ENCODE results near the gene NPC2. TPM values are rescaled to one million over a fixed set of nuclear protein-coding genes. Genes with fewer than 3 reads are reported as not detected.

NPC2 gene
- total and polyA plus RNA-seq, 2 experiments from 2014 or later = 103 to 156 TPM

DNA sequence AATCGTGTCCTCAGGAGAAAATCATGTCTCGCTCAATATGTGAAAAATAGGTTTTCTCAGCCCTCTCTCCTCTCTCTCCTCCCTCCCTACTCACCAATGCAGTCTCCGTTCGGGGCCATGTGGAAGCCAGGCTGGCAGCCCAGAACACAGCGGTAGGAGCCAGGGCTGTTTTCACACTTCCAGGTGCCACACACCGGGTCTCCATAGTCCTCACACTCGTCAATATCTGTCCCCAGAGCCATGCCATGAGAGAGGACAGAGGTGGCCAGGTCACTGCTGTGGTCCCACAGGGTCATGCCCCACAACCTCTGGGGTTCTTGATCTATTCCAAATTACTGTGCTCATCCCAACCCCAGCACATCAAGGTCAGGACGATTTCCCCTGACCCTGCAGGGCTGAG, 14.0 kb upstream of the NPC2 start:
- Histone ChIP-seq H3K79me2 (ENCODE audit: insufficient read depth) (no peaks in the 10 kb centered on the region), H3F3A (ENCODE audit: insufficient read depth) (peaks cover 13% of the 10 kb centered on the region), H3K9me3 (ENCODE audit: low read depth) (no peaks in the 10 kb centered on the region), H3K4me3 (no peak overlapping the region), H2AFZ (no peak overlapping the region), H4K20me1 (ENCODE audit: insufficient read depth) (no peaks in the 10 kb centered on the region), H3K27me3 (replicated peaks; ENCODE audit: insufficient read depth) (no peaks in the 10 kb centered on the region), H3K9ac (no peak overlapping the region), H3K4me2 (ENCODE audit: unreplicated experiment) (no peak overlapping the region), H3K9me2 (ENCODE audit: insufficient read depth) (no peaks in the 10 kb centered on the region), H3K4me1 (ENCODE audit: insufficient read depth) (peaks cover 18% of the 10 kb centered on the region), H3K27ac (no peak overlapping the region), H3K36me3 (ENCODE audit: low read depth) (peaks cover 20% of the 10 kb centered on the region; the same call in 1 of the 2 replicates)
- WGBS, 2 experiments (ENCODE audit: low coverage in 1 of 2, low lambda C conversion rate in 2 of 2, missing lambda C conversion rate in 2 of 2) = 55 to 56% methylated on average over 8 of the region's 8 CpGs
- no peak for DNase-seq
- TF ChIP-seq EZH2phosphoT487 (IDR thresholded peaks at IDR 0.05; ENCODE audit: insufficient read depth, low read depth) (no peak), EZH2 (IDR thresholded peaks at IDR 0.05; ENCODE audit: insufficient read depth, poor library complexity, severe bottlenecking) (no peak)
- in situ Hi-C loops (cut with MboI) = no loop called here

DNA sequence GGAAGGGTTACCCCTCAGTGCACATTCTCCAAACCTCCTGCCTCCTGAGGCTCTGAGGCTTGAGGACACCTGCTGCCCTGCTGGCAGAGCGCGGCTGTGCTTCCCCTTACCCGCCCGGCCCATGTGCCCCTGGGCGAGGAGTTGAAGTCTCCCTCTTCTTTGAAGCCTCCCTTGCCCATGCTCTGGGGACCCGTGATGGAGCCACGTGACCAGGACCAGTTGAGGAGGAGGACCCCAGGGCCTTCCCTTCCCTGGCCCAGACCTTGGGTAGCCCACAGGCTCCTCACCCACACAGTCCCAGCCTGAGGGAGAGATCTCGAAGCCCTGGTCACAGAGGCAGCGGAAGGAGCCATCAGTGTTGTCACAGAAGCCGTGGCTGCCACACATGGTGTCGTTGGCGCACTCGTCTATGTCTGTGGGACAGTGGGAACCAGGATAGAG, 13.3 kb upstream of the NPC2 start:
- H3K4me3 ChIP-seq = no peak overlapping the region
- H3F3A ChIP-seq (ENCODE audit: insufficient read depth) = peaks cover 7% of the 10 kb centered on the region
- H2AFZ ChIP-seq = no peak overlapping the region
- DNase-seq = no peak
- H3K9me3 ChIP-seq (ENCODE audit: low read depth) = no peaks in the 10 kb centered on the region
- no peaks in the 10 kb centered on the region for H3K27me3 ChIP-seq (replicated peaks; ENCODE audit: insufficient read depth)
- no peak overlapping the region for H3K27ac ChIP-seq
- no peak overlapping the region for H3K4me2 ChIP-seq (ENCODE audit: unreplicated experiment)
- peaks cover 26% of the 10 kb centered on the region; the same call in 1 of the 2 replicates for H3K36me3 ChIP-seq (ENCODE audit: low read depth)
- TF ChIP-seq EZH2phosphoT487 (IDR thresholded peaks at IDR 0.05; ENCODE audit: insufficient read depth, low read depth) = no peak
- no peak for TF ChIP-seq EZH2 (IDR thresholded peaks at IDR 0.05; ENCODE audit: insufficient read depth, poor library complexity, severe bottlenecking)
- H3K79me2 ChIP-seq (ENCODE audit: insufficient read depth) = no peaks in the 10 kb centered on the region
- peaks cover 14% of the 10 kb centered on the region for H3K4me1 ChIP-seq (ENCODE audit: insufficient read depth)
- 92 to 96% methylated on average over 13 of the region's 13 CpGs for WGBS, 2 experiments (ENCODE audit: low coverage in 1 of 2, low lambda C conversion rate in 2 of 2, missing lambda C conversion rate in 2 of 2)
- in situ Hi-C loops (cut with MboI) = no loop called here
- no peaks in the 10 kb centered on the region for H3K9me2 ChIP-seq (ENCODE audit: insufficient read depth)
- H3K9ac ChIP-seq = no peak overlapping the region
- no peaks in the 10 kb centered on the region for H4K20me1 ChIP-seq (ENCODE audit: insufficient read depth)

- in situ Hi-C loops (cut with MboI) = no loop called here
- Histone ChIP-seq H3K4me2 (ENCODE audit: unreplicated experiment) (no peak overlapping the region), H3K9me3 (ENCODE audit: low read depth) (no peaks in the 10 kb centered on the region), H3K9ac (no peak overlapping the region), H3K9me2 (ENCODE audit: insufficient read depth) (no peaks in the 10 kb centered on the region), H3K79me2 (ENCODE audit: insufficient read depth) (no peaks in the 10 kb centered on the region), H3K27ac (no peak overlapping the region), H3F3A (ENCODE audit: insufficient read depth) (peaks cover 5% of the 10 kb centered on the region), H3K27me3 (replicated peaks; ENCODE audit: insufficient read depth) (no peaks in the 10 kb centered on the region), H3K4me3 (no peak overlapping the region), H3K4me1 (ENCODE audit: insufficient read depth) (peaks cover 8% of the 10 kb centered on the region), H3K36me3 (ENCODE audit: low read depth) (peaks cover 28% of the 10 kb centered on the region; the same call in 1 of the 2 replicates), H4K20me1 (ENCODE audit: insufficient read depth) (no peaks in the 10 kb centered on the region), H2AFZ (no peak overlapping the region)
- TF ChIP-seq EZH2 (IDR thresholded peaks at IDR 0.05; ENCODE audit: insufficient read depth, poor library complexity, severe bottlenecking) (no peak), EZH2phosphoT487 (IDR thresholded peaks at IDR 0.05; ENCODE audit: insufficient read depth, low read depth) (no peak)
- DNase-seq = no peak
- WGBS, 2 experiments (ENCODE audit: low coverage in 1 of 2, low lambda C conversion rate in 2 of 2, missing lambda C conversion rate in 2 of 2) = 91 to 94% methylated on average over 17 of the region's 17 CpGs
Observed at GRCh38 chr14:74505831-74506230, 12.7 kb upstream of the NPC2 start.

DNA sequence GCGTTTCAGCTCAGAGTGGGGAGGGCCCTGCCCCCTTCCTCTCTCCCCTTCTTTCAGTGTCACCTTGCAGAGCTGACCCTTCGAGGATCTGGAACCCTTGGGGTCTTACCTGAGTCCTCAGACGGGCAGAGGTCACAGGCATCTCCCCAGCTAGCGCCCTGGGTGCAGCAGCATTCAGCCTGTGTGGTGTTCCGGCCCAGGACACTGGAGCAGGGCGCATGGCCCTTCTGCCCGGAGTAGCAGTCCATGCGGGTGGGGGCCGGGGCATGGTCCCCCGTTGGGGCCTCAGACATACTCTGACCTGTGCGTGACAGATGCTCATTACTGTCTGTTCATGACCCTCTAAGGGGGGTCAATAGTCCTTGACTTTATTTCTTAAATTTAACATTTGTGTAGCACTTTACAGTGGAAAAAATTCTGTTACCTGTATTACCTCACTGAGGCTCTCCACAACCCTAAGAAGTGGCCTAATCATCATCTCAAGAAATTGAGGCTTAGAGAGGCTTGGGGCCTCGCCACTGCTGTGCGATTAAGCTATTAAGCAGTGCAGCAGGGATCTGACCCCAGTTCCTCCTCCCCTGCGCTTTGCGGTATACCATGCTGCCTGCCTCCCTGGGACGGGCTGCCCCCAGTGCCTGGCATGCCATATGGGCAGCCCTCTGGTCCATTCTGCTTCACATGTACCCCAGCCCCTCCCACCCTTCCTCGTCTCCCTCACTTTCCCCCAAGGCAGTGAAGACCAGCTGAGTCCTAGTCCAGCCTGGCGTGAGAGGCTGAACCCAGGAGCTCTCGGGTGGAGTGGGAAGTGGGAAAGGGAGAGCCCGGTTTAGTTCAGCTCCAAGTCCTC, 12.0 kb upstream of the NPC2 start:
- DNase-seq = no peak
- no peaks in the 10 kb centered on the region for H4K20me1 ChIP-seq (ENCODE audit: insufficient read depth)
- no peaks in the 10 kb centered on the region for H3K79me2 ChIP-seq (ENCODE audit: insufficient read depth)
- no peak overlapping the region for H3K27ac ChIP-seq
- no peaks in the 10 kb centered on the region for H3K27me3 ChIP-seq (replicated peaks; ENCODE audit: insufficient read depth)
- H3K4me3 ChIP-seq = no peak overlapping the region
- H3K4me1 ChIP-seq (ENCODE audit: insufficient read depth) = peaks cover under 1% of the 10 kb centered on the region
- peaks cover 5% of the 10 kb centered on the region for H3F3A ChIP-seq (ENCODE audit: insufficient read depth)
- in situ Hi-C loops (cut with MboI) = no loop called here
- H3K9ac ChIP-seq = no peak overlapping the region
- peaks cover 32% of the 10 kb centered on the region; the same call in 1 of the 2 replicates for H3K36me3 ChIP-seq (ENCODE audit: low read depth)
- no peak overlapping the region for H2AFZ ChIP-seq
- H3K9me3 ChIP-seq (ENCODE audit: low read depth) = no peaks in the 10 kb centered on the region
- no peaks in the 10 kb centered on the region for H3K9me2 ChIP-seq (ENCODE audit: insufficient read depth)
- H3K4me2 ChIP-seq (ENCODE audit: unreplicated experiment) = no peak overlapping the region
- TF ChIP-seq EZH2 (IDR thresholded peaks at IDR 0.05; ENCODE audit: insufficient read depth, poor library complexity, severe bottlenecking) (no peak), EZH2phosphoT487 (IDR thresholded peaks at IDR 0.05; ENCODE audit: insufficient read depth, low read depth) (no peak)
- WGBS, 2 experiments (ENCODE audit: low coverage in 1 of 2, low lambda C conversion rate in 2 of 2, missing lambda C conversion rate in 2 of 2) = 86 to 89% methylated on average over 19 to 20 of the region's 20 CpGs
